Measurements from ENCODE around the gene PKDREJ.

PKDREJ gene

GRCh38 chr22:46225631-46226030 is 37.5 kb downstream of the PKDREJ start:
- no peak for TF ChIP-seq ZNF274 (IDR thresholded peaks at IDR 0.05; ENCODE audit: low read depth, low read length)
- H3K4me3 ChIP-seq (ENCODE audit: low read length) = no peak overlapping the region

GRCh38 chr22:46224898-46225290 is 38.2 kb downstream of the PKDREJ start:
- H3K4me3 ChIP-seq (ENCODE audit: low read length) = no peak overlapping the region
- no peak for TF ChIP-seq ZNF274 (IDR thresholded peaks at IDR 0.05; ENCODE audit: low read depth, low read length)

- no peak for TF ChIP-seq ZNF274 (IDR thresholded peaks at IDR 0.05; ENCODE audit: low read depth, low read length)
- no peak overlapping the region for H3K4me3 ChIP-seq (ENCODE audit: low read length)
Measured at GRCh38 chr22:46224044-46224897, 38.9 kb downstream of the PKDREJ start.

GRCh38 chr22:46220921-46221320 is 42.2 kb downstream of the PKDREJ start:
- TF ChIP-seq ZNF274 (IDR thresholded peaks at IDR 0.05; ENCODE audit: low read depth, low read length) = no peak
- no peak overlapping the region for H3K4me3 ChIP-seq (ENCODE audit: low read length)

- no peak overlapping the region for H3K4me3 ChIP-seq (ENCODE audit: low read length)
- TF ChIP-seq ZNF274 (IDR thresholded peaks at IDR 0.05; ENCODE audit: low read depth, low read length) = no peak
Measured at GRCh38 chr22:46219636-46220035, 43.5 kb downstream of the PKDREJ start.

- no peak for TF ChIP-seq ZNF274 (IDR thresholded peaks at IDR 0.05; ENCODE audit: low read depth, low read length)
Measured at GRCh38 chr22:46214616-46215015, 48.5 kb downstream of the PKDREJ start.

GRCh38 chr22:46214149-46214548 is 49.0 kb downstream of the PKDREJ start:
- TF ChIP-seq ZNF274 (IDR thresholded peaks at IDR 0.05; ENCODE audit: low read depth, low read length) = no peak
- no peak overlapping the region for H3K4me3 ChIP-seq (ENCODE audit: low read length)

More at GRCh38 chr22:46214616-46215015, 48.5 kb downstream of the PKDREJ start:
- no peak overlapping the region for H3K4me3 ChIP-seq (ENCODE audit: low read length)

- no peak for TF ChIP-seq ZNF274 (IDR thresholded peaks at IDR 0.05; ENCODE audit: low read depth, low read length)
- H3K4me3 ChIP-seq (ENCODE audit: low read length) = no peak overlapping the region
Measured at GRCh38 chr22:46213052-46213451, 50.1 kb downstream of the PKDREJ start.

- no peak for TF ChIP-seq ZNF274 (IDR thresholded peaks at IDR 0.05; ENCODE audit: low read depth, low read length)
- no peak overlapping the region for H3K4me3 ChIP-seq (ENCODE audit: low read length)
Measured at GRCh38 chr22:46212195-46212594, 50.9 kb downstream of the PKDREJ start.

- TF ChIP-seq ZNF274 (IDR thresholded peaks at IDR 0.05; ENCODE audit: low read depth, low read length) = no peak
Measured at GRCh38 chr22:46209262-46209661, 53.9 kb downstream of the PKDREJ start.

More at GRCh38 chr22:46209262-46209661, 53.9 kb downstream of the PKDREJ start:
- H3K4me3 ChIP-seq (ENCODE audit: low read length) = no peak overlapping the region
